Hematopoietic multipotent progenitor cell treated with erythropoietin and hydrocortisone succinate and interleukin-3 and kit ligand, for 8 days (in vitro differentiated cells): ENCODE data around the gene BCL10.

Source experiments
- DNase-seq: peaks from one replicate; pipeline ENCODE4 v3.0.0-alpha.2; 2015

The BCL10 gene

GRCh38 chr1:85276215-85276977 lies at the start of gene BCL10:
TSS of gene BCL10 (minus strand) at chr1:85276632. CDS start at chr1:85276352, 280 bp downstream.
- peak; percentile 98 for DNase-seq

- no peak for DNase-seq
Measured at GRCh38 chr1:85325920-85326319, 49.5 kb upstream of the BCL10 start.

- DNase-seq: no peak
Measured at GRCh38 chr1:85323770-85324169, 47.3 kb upstream of the BCL10 start.

GRCh38 chr1:85322655-85323054 lies 46.2 kb upstream of the BCL10 start:
- DNase-seq: no peak

- no peak for DNase-seq
Measured at GRCh38 chr1:85321237-85321964, 45.0 kb upstream of the BCL10 start.

- no peak for DNase-seq
Measured at GRCh38 chr1:85320371-85321131, 44.1 kb upstream of the BCL10 start.

- no peak for DNase-seq
Measured at GRCh38 chr1:85319931-85320330, 43.5 kb upstream of the BCL10 start.

- DNase-seq: no peak
Measured at GRCh38 chr1:85319491-85319890, 43.1 kb upstream of the BCL10 start.

- no peak for DNase-seq
Measured at GRCh38 chr1:85318217-85318616, 41.8 kb upstream of the BCL10 start.

- DNase-seq: no peak
Measured at GRCh38 chr1:85317560-85317959, 41.1 kb upstream of the BCL10 start.

GRCh38 chr1:85316321-85316720 lies 39.9 kb upstream of the BCL10 start:
- DNase-seq: no peak

- no peak for DNase-seq
Measured at GRCh38 chr1:85315789-85316188, 39.4 kb upstream of the BCL10 start.

GRCh38 chr1:85314726-85315125 lies 38.3 kb upstream of the BCL10 start:
- DNase-seq: no peak

- DNase-seq: no peak
Measured at GRCh38 chr1:85313888-85314696, 37.7 kb upstream of the BCL10 start.

GRCh38 chr1:85311818-85312217 lies 35.4 kb upstream of the BCL10 start:
- DNase-seq: no peak

- DNase-seq: no peak
Measured at GRCh38 chr1:85308833-85309350, 32.5 kb upstream of the BCL10 start.

GRCh38 chr1:85307987-85308832 lies 31.8 kb upstream of the BCL10 start:
- peak; percentile 61 for DNase-seq

GRCh38 chr1:85306236-85306635 lies 29.8 kb upstream of the BCL10 start:
- no peak for DNase-seq

GRCh38 chr1:85303440-85304162 lies 27.2 kb upstream of the BCL10 start:
- DNase-seq: no peak

- no peak for DNase-seq
Measured at GRCh38 chr1:85300140-85300539, 23.7 kb upstream of the BCL10 start.
